Limb (tissue), 2 donors: Measurements from ENCODE around the gene ACTN4.
A peak's percentile ranks its signal among the peaks of the same experiment; 100 is the strongest.

Experiments used
- DNase-seq, 2 donors: peaks; one replicate each; pipeline ENCODE4 v3.0.0-alpha.2; 2016; ENCODE audit errors: extremely low spot score in 2 of 2

The ACTN4 gene

DNA sequence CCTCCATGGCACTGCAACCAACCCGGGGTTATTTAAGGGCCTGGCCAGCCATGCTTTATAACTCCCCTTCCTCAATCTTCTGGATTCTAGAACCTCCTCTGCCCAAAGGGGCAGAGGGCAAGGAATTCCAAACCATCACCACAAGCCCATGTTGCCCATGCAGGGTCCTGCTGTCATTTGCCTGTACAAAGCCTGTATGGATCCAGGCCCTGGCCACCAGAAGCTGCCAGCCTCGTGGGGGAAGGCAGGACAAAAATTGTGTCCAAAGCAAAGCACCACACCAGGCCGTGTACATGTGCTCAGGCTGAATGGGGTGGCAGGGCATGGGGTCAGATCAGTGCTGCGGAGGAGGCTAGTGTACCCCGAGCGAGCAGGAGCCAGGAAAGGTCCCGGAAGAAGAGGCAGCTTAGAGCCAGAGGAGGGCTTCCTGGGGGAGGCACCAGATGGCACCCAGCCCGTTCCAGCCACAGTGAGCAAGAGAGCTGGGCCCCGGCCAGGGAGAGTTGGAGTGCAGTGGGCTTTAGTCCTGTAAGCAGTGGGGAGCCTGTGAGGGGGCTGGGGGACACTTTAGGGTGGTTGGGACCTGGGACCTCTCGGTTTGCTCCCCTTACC, 61.1 kb downstream of the ACTN4 start:
- no peak for DNase-seq

DNA sequence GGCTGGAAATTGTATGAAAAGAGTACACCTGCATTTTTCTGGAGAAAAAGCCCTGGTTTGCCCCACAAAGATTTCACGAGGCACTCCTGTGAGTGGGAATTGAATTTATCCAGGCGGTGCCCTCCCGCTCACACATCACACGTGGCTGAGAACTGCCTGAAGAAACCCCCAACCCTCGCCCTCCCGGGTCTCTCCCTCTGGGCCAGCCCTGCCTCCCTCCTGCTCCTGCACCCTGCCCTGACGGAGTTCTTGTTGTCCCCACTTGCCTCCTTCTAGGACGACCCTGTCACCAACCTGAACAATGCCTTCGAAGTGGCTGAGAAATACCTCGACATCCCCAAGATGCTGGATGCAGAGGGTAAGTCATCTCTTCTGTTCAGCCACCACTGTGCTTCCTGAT, 61.7 kb downstream of the ACTN4 start:
- DNase-seq = no peak

DNA sequence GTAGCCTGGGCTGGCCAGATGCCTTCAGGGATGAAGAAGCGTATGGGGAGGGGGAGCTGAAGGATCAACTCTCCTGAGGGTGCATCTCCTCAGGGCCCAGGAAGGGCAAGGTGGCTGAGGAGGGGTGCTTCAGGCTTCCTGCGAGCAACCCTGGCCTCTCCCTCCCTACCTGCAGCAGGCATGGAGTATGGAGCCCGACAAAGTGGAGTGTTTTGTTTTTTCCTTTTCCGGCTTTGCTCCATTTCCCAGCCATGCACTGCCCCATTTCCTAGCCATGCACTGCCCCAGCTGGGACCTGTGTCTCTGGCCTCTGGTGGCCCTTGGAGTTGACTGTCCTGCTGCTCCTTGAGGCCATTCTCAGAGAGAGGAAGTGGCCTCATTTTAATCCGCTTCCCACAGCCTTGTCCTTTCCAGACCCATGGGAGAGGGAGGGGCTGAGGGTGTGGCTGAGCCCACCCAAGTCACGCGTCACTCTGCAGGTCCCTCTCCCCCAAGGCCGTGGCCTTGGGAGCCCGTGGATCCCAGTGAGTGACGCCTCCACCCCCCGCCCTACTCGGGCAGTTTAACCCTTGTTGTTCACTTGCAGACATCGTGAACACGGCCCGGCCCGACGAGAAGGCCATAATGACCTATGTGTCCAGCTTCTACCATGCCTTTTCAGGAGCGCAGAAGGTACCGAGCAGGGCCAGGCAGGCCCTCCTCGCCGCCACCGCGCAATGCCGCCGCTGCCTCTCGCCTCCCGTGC, 62.4 kb downstream of the ACTN4 start:
- no peak for DNase-seq

DNA sequence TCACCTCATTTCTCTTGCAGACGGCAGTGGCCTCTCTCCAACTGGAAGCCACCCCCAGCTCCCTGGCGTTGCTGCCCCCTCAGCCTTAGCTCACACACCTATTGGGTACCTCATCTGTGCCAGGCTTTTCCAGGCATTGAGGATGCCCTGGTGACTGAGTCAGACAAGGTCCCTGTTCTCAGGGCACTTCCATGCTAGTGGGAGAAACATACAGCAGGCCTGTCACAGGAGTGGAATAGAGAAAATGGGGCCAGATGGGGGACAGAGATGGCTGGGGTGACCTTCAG, 62.9 kb downstream of the ACTN4 start:
- DNase-seq = no peak

DNA sequence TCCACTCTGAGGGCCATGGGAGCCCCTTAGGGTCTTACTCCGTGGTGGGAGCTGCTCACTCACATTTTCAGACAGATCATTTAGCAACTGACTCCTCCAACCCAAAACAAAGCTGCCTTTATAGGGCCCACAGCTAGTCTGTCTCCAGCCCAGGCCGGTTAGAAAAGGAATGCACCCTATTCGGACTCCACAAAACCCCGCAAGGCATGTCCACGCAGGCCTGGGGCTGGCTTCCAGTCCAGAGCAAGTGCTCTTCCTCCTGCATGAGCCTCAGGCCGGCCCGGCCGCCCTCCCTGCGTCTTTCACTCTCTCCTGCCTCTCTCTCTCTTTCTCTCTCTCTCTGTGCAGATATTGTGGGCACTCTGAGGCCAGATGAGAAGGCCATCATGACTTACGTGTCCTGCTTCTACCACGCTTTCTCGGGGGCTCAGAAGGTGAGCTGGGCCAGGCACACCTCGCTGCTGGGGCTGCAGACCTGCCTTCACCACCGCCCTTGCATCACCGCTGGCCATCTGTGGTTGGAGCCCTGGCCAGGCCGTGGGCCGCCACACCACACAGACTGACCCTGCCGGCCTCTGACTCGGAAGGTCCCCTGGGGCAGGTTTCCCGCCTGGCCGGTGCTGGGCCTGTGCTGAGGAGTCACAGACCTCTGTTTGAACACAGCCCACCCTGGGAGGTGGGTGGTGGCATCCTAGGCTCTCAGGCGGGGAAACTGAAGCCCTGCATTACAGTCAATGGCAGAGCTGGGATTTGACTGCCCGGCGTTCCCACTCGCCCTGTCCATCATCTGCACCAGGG, 63.7 kb downstream of the ACTN4 start:
- DNase-seq = no peak

DNA sequence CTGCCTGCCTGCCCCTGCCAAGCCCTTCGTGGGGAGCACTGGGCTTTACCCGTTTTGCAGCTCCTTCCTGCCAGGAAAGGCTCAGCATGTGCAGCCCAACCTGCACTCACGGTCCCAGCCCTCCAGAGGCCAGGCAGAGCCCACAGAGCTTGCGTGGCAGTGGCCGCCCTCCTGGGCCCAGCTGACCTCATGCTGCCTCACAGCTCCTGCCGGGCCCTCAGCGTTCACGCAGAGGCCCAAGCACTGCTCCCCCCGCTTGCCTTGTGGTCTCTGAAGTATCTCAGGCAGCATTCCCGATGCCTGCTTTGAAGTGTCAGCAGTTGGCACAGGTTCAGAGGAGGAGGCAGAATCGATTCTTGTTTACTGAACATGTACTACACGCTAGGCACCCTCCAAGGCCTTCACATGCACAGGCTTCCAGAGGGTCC, 64.3 kb downstream of the ACTN4 start:
- no peak for DNase-seq

DNA sequence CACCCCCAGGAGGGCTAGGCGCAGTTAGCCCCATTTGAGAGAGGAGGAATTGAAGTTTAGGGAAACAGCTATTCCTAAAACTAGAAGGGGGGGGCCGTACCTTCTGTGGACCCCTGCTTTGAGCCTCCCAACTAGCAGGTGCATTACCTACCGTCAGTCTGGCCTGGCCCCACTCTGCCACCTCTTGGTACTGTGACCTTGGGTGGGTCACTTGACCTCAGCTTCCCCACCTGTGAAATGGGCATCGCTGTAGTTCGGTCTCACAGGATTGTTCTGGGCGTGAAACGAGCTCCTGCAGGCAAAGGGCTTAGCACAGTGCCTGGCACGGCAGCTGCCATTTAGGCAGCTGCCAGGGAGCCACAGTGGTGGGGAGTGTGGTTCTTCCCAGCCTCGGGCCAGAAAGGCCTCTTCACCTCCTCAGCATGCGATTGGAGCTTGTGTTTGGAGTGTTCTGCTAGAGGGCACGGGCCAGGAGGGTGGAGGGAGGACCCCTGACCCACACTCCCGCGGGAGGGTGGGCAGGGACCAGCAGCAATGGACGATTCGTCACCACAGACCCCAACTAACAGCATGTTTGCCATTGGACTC, 64.8 kb downstream of the ACTN4 start:
- DNase-seq = no peak

DNA sequence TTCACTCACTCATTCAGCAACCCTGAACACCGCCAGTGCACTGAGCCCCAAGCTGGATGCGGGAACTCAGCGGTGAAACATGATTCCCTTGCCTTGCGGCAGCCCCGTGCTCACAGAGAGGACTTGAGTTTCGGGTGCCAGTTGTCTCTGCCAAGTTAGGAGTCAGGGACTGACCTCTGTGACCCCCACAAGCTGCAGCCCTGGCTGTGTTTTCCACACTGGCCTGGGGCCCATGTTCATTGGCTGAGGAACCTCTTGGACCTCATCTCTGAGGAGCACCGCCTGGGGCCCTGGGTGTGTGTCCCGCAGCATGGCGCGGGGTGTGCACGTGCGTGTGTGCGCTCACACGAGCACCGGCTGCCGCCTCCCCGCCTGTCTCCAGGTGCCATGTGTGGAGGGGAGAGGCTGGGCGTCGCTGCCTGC, 65.8 kb downstream of the ACTN4 start:
- no peak for DNase-seq

DNA sequence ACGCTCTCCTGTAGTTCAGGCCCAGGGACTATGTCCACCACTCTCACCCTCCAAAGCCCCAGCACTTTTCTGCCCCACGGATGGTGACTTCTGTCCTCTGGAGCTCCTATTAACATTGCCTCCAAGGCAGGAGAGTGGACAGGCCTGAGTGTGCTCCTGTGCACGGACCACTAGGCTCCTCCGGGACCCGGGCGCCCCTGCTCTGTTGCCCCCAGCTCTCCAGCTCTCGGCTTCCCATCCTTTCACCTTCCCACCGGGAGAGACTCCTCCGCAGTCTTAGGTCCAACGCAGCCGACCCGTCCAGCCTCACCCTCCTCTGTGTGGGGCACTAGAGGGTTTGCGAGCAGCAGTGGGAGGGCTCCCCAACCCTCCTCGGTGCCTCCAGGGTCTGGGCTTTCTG, 66.4 kb downstream of the ACTN4 start:
- DNase-seq = no peak

DNA sequence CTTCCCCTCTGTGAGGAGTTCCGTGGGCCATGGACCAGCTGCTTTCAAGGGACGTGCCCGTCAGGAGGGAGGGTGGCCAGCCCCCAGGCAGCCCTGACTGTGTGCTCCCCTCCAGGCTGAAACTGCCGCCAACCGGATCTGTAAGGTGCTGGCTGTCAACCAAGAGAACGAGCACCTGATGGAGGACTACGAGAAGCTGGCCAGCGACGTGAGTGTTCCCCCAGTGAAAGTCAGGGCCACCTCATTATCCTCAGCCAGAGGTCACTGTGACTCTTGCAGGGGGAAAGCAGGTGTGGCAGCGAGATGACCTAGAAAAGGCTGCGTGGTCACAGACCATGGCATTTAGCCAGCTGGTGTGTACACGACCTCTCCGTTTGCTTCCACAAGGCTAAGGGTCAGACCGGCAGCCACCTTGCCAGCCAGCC, 66.9 kb downstream of the ACTN4 start:
- DNase-seq = no peak

DNA sequence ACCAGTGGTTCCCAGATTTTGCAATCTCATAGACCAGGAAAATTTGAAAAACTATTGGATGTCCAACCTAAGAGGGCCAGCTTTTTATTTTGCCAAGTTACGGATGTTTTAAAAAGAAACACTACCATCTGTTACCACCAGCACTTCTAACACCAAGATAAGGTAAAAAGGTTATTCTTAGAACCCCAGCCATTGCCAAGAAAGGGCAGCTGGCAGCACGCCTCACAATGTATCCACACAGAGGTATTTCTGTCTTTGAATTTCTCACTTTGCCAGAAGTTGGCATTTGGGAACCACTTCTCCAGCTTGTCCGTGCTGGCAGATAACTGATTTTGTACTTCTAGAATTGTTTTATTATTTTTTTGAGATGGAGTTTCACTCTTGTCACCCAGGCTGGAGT, 68.1 kb downstream of the ACTN4 start:
- no peak for DNase-seq

DNA sequence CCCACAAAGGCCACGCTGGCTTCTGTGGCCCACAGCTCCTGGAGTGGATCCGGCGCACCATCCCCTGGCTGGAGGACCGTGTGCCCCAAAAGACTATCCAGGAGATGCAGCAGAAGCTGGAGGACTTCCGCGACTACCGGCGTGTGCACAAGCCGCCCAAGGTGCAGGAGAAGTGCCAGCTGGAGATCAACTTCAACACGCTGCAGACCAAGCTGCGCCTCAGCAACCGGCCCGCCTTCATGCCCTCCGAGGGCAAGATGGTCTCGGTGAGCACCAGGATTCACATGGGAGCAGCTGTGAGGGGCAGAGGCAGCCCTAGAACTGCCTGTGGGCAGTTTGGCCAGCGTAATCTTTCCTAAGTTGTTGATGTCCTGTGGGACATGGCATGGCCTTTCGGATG, 69.6 kb downstream of the ACTN4 start:
- no peak for DNase-seq

DNA sequence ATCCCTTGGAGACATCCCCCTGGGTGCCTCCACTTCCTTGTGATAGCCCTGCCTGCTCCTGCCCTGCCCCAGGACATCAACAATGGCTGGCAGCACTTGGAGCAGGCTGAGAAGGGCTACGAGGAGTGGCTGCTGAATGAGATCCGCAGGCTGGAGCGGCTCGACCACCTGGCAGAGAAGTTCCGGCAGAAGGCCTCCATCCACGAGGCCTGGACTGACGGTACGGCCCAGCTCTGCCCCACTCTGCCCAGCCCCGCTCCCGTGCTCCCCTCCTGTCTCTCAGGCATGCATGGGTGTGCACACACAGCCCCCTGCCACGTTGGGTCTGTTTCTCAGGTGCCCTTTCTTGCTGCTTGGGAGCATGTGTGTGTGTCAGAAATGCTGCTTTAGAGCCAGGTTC, 70.4 kb downstream of the ACTN4 start:
- no peak for DNase-seq

DNA sequence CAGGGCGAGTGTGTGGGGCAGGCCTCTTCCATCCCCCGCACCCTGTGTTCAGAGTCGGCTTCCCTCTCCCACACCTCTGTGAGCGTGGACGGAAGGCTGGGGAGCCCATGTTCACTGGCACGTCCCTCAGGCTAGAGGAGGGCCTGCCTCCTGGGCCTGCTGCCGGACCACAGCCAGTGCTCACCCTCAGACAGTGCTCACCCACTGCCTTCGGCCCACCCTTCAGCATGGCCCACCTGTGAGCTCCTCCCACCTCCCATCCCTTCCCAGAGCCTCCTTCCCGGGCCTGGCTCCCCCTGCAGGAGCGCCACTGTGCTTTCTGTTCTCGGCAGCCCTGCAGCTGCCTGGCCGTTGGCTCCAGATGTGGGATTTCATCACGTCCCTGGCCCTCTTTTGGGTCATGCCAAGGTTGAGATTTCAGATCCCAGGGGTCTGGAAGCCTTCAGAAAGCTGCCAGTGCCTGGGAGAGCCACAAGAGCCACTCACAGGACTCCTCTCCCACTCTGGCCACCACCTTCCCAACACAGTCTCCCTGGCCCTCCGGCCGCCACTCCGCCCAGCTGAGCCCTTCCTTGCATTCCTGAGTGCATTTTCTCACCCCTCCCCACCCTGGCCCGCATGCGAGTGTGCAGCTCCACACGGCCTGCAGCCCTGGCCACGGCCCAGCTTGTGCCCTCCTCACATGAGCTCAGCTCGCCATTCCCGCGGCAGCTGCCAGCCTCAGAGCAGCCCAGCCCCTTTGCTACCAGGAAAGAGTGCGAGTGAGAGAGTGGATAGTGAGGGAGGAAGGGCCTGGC, 71.5 kb downstream of the ACTN4 start:
- peak; percentile 31 to 63 for DNase-seq

DNA sequence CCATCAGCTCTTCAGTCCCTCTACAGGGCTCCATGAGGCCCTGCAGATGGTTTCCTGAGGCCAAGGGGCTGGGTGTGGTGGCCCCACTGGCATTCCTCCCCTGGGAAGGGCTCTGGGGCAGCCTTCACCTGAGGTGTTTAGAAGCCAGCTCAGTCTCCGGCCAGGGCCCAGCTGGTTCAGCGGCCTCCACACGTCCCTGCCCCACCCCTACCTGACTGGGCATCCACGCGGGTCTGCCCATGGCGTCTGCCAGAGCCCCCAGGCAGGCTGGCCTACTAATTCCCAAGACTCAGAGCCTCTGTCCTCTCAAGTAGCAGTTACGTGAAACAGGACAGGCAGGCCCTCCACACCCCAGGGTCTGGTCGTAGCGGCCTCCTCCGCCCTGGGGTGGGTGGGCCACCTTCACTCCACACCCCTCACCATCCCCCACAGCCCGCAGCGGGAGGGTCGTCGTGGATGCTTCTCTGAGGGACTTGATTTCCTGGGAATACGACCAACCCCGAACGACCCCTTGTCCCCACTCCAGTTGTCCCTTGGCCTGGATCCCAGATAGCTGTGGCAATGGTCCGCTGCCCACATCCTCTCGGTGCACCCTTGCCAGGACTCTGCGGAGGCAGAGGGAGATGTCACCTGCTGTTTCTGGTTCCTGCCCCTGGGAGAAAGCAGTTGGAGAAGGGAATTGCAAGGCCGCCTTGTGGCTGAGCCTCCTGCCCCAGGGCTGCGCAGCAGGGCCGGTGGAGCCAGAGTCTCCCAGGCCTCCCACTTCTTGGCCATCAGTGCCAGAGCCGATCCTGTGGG, 72.5 kb downstream of the ACTN4 start:
- DNase-seq = no peak

DNA sequence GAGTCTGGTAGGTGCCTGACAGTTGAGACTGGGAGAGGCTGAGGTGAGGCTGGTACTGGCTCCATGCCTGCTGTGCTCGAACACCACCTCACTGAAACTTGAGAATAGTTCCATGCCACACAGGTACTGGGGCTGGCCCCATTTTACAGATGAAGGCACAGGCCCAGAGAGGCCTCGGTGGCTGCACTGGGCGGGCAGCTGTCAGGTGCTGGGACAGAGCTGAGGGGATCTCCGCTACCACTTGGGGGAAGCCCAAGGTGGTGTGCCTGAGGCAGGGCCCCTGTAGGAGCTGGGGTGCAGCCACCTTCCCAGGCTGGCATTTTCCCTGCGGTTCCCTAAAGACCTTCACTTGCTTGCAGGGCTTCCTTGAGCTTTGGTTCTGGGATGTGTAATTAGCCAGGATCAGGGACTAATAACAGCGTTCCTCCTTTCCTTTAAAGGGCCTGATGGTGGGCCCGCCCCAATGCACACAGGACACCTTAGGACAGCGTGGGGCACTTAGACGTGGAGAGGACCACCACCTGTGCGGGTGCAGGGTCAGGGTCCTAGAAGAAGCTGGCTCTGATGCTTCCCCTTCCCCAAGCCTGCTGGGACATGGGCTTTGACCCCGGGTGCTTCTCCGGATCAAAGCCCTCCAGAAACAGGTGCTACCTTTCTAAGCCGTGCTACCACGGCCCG, 73.2 kb downstream of the ACTN4 start:
- no peak for DNase-seq

DNA sequence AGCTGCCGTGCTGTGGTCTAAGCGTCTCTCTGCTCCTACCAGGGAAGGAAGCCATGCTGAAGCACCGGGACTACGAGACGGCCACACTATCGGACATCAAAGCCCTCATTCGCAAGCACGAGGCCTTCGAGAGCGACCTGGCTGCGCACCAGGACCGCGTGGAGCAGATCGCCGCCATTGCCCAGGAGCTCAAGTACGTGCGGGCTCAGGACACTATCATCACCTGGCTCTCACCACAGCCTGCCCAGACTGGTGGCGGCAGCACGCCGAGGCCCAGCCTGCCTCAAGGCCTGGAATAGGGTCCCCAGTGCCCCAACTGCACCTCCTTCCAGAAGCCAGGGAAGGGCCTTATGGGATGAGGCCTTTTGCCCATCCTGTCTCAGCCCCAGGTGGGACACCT, 74.0 kb downstream of the ACTN4 start:
- no peak for DNase-seq

DNA sequence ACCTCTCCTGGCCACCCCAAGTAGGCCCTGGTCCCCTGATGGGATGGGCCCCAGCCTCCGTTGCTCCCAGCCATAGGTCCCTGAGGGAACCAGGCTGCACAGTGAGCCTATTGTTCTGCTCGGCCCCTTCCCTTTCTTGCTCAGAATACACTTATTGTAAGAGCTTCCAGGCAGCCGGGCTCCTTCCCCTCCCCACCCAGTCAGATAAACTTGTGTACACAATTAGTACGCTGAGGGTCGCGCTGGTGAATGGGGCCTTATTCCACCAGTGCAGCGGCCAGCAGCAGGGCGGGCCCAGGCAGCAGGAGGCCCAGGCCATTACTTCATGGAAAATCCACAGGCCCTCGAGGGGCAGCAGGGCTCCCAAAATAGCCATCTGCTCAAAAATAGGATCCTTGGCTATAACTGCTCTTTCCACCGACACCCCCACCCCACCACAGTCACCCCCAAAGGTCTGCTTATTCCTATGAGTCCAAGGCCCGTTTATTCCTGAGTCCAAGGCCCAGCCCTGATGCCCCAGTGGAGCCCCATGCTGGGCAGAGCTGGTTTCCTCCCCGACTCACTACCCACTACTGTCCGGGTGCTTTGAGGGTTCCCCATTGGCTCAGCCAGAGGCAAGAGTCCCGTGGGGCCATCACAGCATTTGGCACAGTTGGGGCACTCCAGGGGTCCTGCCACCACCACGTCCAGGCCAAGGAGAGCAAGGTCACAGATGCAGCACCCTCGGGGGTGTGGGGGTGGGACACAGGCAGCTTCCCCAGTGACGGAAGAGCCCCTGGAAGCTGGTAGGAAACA, 74.7 kb downstream of the ACTN4 start:
- peak; percentile 32 to 68 for DNase-seq

DNA sequence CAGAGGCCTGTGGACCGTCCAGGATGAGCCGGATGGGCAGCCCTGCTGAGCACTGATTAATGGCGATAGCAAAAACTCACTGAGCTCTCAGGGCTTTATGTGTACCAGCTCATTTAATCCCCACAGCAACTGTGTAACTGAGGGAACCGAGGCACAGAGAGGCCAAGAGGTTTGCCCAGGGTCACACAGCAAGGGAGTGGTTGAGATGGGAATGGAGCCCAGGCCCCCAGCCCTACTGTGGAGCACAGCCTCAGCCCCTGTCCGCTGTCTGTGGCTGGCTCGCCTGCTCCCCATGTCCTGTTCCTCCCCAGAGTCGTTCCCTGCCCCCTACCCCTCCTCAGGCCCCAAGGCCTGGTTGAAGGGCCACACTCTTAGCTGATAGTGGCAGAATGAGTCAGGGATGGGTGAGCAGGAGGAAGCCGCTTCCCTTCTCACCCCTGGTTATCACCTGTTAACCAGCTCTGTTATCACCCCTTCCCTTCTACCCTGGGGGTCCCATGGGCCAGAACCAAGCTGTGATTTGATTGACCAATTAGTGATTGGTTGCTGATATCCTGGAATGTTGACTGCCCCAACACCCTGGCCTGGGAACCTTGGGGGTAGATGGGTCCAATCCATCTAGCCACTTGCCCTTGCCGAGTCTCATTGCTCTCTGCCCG, 75.6 kb downstream of the ACTN4 start:
- DNase-seq = no peak
